GM12878 (cell line): ENCODE measurements around the gene C9orf78. TPM values are rescaled to one million over a fixed set of nuclear protein-coding genes. Genes with fewer than 3 reads are reported as not detected.

Experiments
- BMI1 ChIP-seq: fragments of 450-650 bp; IDR thresholded peaks from 2 replicates; pipeline ENCODE4 v1.6.1; 2016; ENCODE audit warnings: mild to moderate bottlenecking, moderate library complexity, borderline replicate concordance
- CBFB ChIP-seq: IDR thresholded peaks from 2 replicates; pipeline ENCODE4 v1.6.1; 2016; ENCODE audit warnings: antibody characterized with exemption, low read depth
- CREB1 ChIP-seq: IDR thresholded peaks from 2 replicates; pipeline ENCODE4 v1.6.1; 2012; ENCODE audit warnings: low read depth, mild to moderate bottlenecking, inconsistent platforms
- CREM ChIP-seq: IDR thresholded peaks from 2 replicates; pipeline ENCODE4 v1.6.1; 2014; ENCODE audit warnings: antibody characterized with exemption, low read depth
- CUX1 ChIP-seq: IDR thresholded peaks from 2 replicates; pipeline ENCODE4 v1.6.1; 2012; ENCODE audit warnings: improper control_type of control experiment, low read depth, low read length; ENCODE audit not compliant: insufficient replicate concordance
- DPF2 ChIP-seq: fragments of 450-650 bp; IDR thresholded peaks from 2 replicates; pipeline ENCODE4 v1.6.1; 2017; ENCODE audit warnings: mild to moderate bottlenecking
- E2F4 ChIP-seq: IDR thresholded peaks from 2 replicates; pipeline ENCODE4 v1.6.1; 2012; ENCODE audit warnings: low read depth, low read length, improper control_type of control experiment
- EGR1 ChIP-seq, 2 experiments: IDR thresholded peaks; 1 replicate in 1 of 2; 2 replicates in 1 of 2; pipeline ENCODE4 v1.6.1; 2011 to 2012; ENCODE audit warnings: low read depth in 2 of 2, low read length in 2 of 2, borderline replicate concordance in 1 of 2, mild to moderate bottlenecking in 1 of 2, moderate library complexity in 1 of 2
- GABPA ChIP-seq: IDR thresholded peaks from 2 replicates; pipeline ENCODE4 v1.6.1; 2014; ENCODE audit warnings: antibody characterized with exemption, low read depth, mild to moderate bottlenecking, inconsistent platforms
- LARP7 ChIP-seq: fragments of 450-650 bp; IDR thresholded peaks from 2 replicates; pipeline ENCODE4 v1.6.1; 2017; ENCODE audit warnings: mild to moderate bottlenecking
- MYC ChIP-seq: IDR thresholded peaks from 2 replicates; pipeline ENCODE4 v1.6.1; 2011; ENCODE audit warnings: mild to moderate bottlenecking, low read length, moderate library complexity, inconsistent platforms; ENCODE audit not compliant: insufficient read depth, insufficient replicate concordance, insufficient read length, severe bottlenecking
- NBN ChIP-seq: fragments of 450-650 bp; IDR thresholded peaks from 2 replicates; pipeline ENCODE4 v1.6.1; 2016
- PAX5 ChIP-seq: IDR thresholded peaks from 2 replicates; pipeline ENCODE4 v1.6.1; 2011; ENCODE audit warnings: low read depth, low read length, borderline replicate concordance
- POLR2A ChIP-seq: IDR thresholded peaks from 2 replicates; pipeline ENCODE4 v1.6.1; 2011; ENCODE audit warnings: low read depth, mild to moderate bottlenecking, low read length
- RELB ChIP-seq: fragments of 450-650 bp; IDR thresholded peaks from 2 replicates; pipeline ENCODE4 v1.6.1; 2017; ENCODE audit warnings: low read depth, mild to moderate bottlenecking, moderate library complexity
- RFX5 ChIP-seq: IDR thresholded peaks from 2 replicates; pipeline ENCODE4 v1.6.1; 2011; ENCODE audit warnings: low read depth, low read length, improper control_type of control experiment
- SIN3A ChIP-seq: IDR thresholded peaks from 2 replicates; pipeline ENCODE4 v1.6.1; 2012; ENCODE audit warnings: low read depth, low read length, improper control_type of control experiment
- SMARCA5 ChIP-seq: fragments of 450-650 bp; IDR thresholded peaks from 2 replicates; pipeline ENCODE4 v1.6.1; 2017; ENCODE audit warnings: mild to moderate bottlenecking
- SPI1 ChIP-seq: IDR thresholded peaks from 2 replicates; pipeline ENCODE4 v1.6.1; 2011; ENCODE audit warnings: low read depth, mild to moderate bottlenecking, low read length, moderate library complexity, borderline replicate concordance; ENCODE audit not compliant: insufficient read depth
- TCF12 ChIP-seq: IDR thresholded peaks from 2 replicates; pipeline ENCODE4 v1.6.1; 2011; ENCODE audit warnings: low read depth, mild to moderate bottlenecking, low read length
- ZSCAN29 ChIP-seq: fragments of 450-650 bp; IDR thresholded peaks from 2 replicates; pipeline ENCODE4 v1.6.1; 2017; ENCODE audit warnings: mild to moderate bottlenecking, moderate library complexity
- polyA plus RNA-seq, 11 experiments: library from polyadenylated mRNA; depleted of rRNA in 4 of 11; unstranded in 6 of 11; stranded (reverse) in 5 of 11; fragments of >200 nt; fragmentation: Nextera tagmentation in 4 of 11; fragmentation: Illumina TruSeq in 1 of 11; extraction: Ambion mirVana in 4 of 11; extraction: Trizol in 1 of 11; gene quantifications; 1 replicate in 1 of 11; 2 replicates in 10 of 11; pipeline versions ENCODE4 v1.2.1 to v1.2.3, GENCODE V29; 2011 to 2016; ENCODE audit warnings: inconsistent platforms in 2 of 11, missing spikeins in 2 of 11, low read depth in 1 of 11
- total RNA-seq, 4 experiments: library from RNA; depleted of rRNA in 3 of 4; stranded (reverse); fragments of >200 nt in 3 of 4; fragmentation: Illumina TruSeq in 1 of 4; extraction: Trizol in 1 of 4; gene quantifications; 2 replicates each; pipeline versions ENCODE4 v1.2.1 to v1.2.3, GENCODE V29; 2013 to 2021

Gene C9orf78
- total and polyA plus RNA-seq, 10 of the 15 experiments (the other 5 are each of a cell fraction or from before 2014, with no cell fraction given) = 23.0 to 60.9 (median 47.5) TPM

- TF ChIP-seq MYC = no peak
- peak; percentile 83 for TF ChIP-seq DPF2
- no peak for TF ChIP-seq PAX5
- no peak for TF ChIP-seq RFX5
- TF ChIP-seq BMI1 = no peak
- peak; percentile 72 for TF ChIP-seq SPI1
- peak; percentile 95 for TF ChIP-seq LARP7
- peak; percentile 15; the same call in 1 of the 2 replicates for TF ChIP-seq TCF12
- TF ChIP-seq SIN3A = 0 out of 2 replicates have a peak, but pooled peaks have one; percentile 11
- no peak for TF ChIP-seq E2F4
- TF ChIP-seq CUX1 = no peak
- peak; percentile 33; the same call in 1 of the 2 replicates for TF ChIP-seq NBN
- peak; percentile 95 for TF ChIP-seq CREB1
- TF ChIP-seq SMARCA5 = no peak
- peak; percentile 92 for TF ChIP-seq POLR2A
- TF ChIP-seq GABPA = peak; percentile 93
- TF ChIP-seq CREM = peak; percentile 95
- TF ChIP-seq EGR1 (IDR thresholded peaks at IDR 0.05; ENCODE audit: borderline replicate concordance in 1 of 2, low read depth in 2 of 2, low read length in 2 of 2) = peak in 1 of 2 experiments; percentile 96; a peak in 2 of 3 replicates
- 0 out of 2 replicates have a peak, but pooled peaks have one; percentile 27 for TF ChIP-seq RELB
- 0 out of 2 replicates have a peak, but pooled peaks have one; percentile 32 for TF ChIP-seq CBFB
- no peak for TF ChIP-seq ZSCAN29
Observed at GRCh38 chr9:129802833-129803675, 32.0 kb downstream of the C9orf78 start, which contains the start of gene TOR1B (continued).
